Measurements from ENCODE around the gene KCNJ4.

DNA sequence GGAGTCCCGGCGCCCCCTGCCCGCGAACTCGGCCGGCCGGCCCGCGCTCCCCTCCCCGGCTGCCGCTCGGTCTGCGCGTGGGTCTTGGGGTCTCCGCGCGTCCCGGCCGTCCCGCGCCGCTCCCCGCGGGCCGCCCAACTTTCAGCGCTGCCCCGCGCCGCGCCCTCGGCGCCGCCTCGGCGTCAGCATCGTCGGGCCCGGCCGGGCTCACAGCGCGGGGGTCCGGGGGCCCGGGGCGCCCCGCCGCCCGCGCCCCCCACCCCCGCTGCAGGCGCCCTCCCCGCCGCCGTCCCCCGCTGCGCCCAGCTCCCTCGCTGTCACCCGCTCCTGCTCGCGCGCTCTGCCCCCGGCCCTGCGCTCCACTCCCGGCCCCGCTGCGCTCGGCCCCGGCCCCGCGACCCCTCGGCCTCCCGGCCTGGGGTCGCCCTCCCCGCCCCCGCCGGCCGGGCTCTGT is at the start of gene KCNJ4:
- no peak for TF ChIP-seq JUN (IDR thresholded peaks at IDR 0.05)
- TF ChIP-seq, protein P1, sequence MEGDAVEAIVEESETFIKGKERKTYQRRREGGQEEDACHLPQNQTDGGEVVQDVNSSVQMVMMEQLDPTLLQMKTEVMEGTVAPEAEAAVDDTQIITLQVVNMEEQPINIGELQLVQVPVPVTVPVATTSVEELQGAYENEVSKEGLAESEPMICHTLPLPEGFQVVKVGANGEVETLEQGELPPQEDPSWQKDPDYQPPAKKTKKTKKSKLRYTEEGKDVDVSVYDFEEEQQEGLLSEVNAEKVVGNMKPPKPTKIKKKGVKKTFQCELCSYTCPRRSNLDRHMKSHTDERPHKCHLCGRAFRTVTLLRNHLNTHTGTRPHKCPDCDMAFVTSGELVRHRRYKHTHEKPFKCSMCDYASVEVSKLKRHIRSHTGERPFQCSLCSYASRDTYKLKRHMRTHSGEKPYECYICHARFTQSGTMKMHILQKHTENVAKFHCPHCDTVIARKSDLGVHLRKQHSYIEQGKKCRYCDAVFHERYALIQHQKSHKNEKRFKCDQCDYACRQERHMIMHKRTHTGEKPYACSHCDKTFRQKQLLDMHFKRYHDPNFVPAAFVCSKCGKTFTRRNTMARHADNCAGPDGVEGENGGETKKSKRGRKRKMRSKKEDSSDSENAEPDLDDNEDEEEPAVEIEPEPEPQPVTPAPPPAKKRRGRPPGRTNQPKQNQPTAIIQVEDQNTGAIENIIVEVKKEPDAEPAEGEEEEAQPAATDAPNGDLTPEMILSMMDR (IDR thresholded peaks at IDR 0.05) = no peak

Measured in A549 (cell line).